Transverse colon (tissue), 4 donors: ENCODE data around the gene DNAAF8. TPM values are rescaled to one million over a fixed set of nuclear protein-coding genes. Genes with fewer than 3 reads are reported as not detected.
"Not testable (repeated sequence)": the region's sequence is repeated elsewhere in the genome, so short reads cannot be mapped to it uniquely, and the experiment has no call there.

Experiments used
- DNase-seq: peaks from one replicate; pipeline ENCODE4 v3.0.0-alpha.2; 2019
- H3K27ac ChIP-seq, 4 donors: fragments of 200-600 bp; sonication (generic); 2 replicates each; pipeline ENCODE4 v1.5.1; 2016 to 2018; ENCODE audit warnings: inconsistent platforms in 4 of 4
- H3K27me3 ChIP-seq: fragments of 200-600 bp; sonication (generic); 2 replicates; pipeline ENCODE4 v1.5.1; 2017; ENCODE audit warnings: inconsistent platforms
- H3K36me3 ChIP-seq, 4 donors: fragments of 200-600 bp; sonication (generic); 2 replicates each; pipeline ENCODE4 v1.5.1; 2017 to 2019; ENCODE audit warnings: inconsistent platforms in 4 of 4
- H3K4me1 ChIP-seq, 4 donors: fragments of 200-600 bp; sonication (generic); 2 replicates each; pipeline ENCODE4 v1.5.1; 2017 to 2020; ENCODE audit warnings: inconsistent platforms in 4 of 4
- H3K4me3 ChIP-seq, 4 donors: fragments of 200-600 bp; sonication (generic); 1 replicate in 1 of 4; 2 replicates in 3 of 4; pipeline versions ENCODE4 v1.5.1 to v1.6.1; 2017 to 2019; ENCODE audit warnings: inconsistent platforms in 4 of 4
- H3K9me3 ChIP-seq, 2 donors: fragments of 200-600 bp; sonication (generic); 2 replicates each; pipeline ENCODE4 v1.5.1; 2017 to 2019; ENCODE audit warnings: inconsistent platforms in 2 of 2
- EP300 ChIP-seq: sonication (generic); formaldehyde crosslinking; IDR thresholded peaks from one replicate; pipeline ENCODE4 v1.6.1; 2017; ENCODE audit warnings: antibody characterized with exemption, low read depth
- POLR2A ChIP-seq: fragments of 450-650 bp; IDR thresholded peaks from one replicate; pipeline ENCODE4 v1.6.1; 2016; ENCODE audit warnings: antibody characterized with exemption, mild to moderate bottlenecking, moderate library complexity
- POLR2AphosphoS5 ChIP-seq, 3 donors: sonication (generic); formaldehyde crosslinking; IDR thresholded peaks; one replicate each; pipeline ENCODE4 v1.6.1; 2016; ENCODE audit warnings: antibody characterized with exemption in 3 of 3
- WGBS, 2 donors: methylation state at CpG; one replicate each; pipeline ENCODE4 v1.1.5; 2018; ENCODE audit warnings: low coverage in 1 of 2; 5-methylcytosine and 5-hydroxymethylcytosine counted together
- in situ Hi-C, 4 donors: fragments of 200-750 bp; cut with MboI; loops; one replicate each; pipeline versions ENCODE4 v1.15.0 to v1.15.1; 2017; ENCODE audit warnings: low sequenced_read_pairs in 3 of 4, low pct_ligation_motif_present in 1 of 4, low pct_unique_long_range_greater_than_20kb in 1 of 4
- intact Hi-C: fragments of 100-400 bp; cut with DNase I; formaldehyde crosslinking; loops from one replicate; pipeline ENCODE4 v1.15.1; 2023; ENCODE audit warnings: low total_unique reads
- total RNA-seq, 4 donors: library from RNA; depleted of rRNA; stranded (reverse); fragments of >200 nt; gene quantifications; one replicate each; pipeline ENCODE4 v1.1.0, GENCODE V29; 2016
- TF ChIP-seq, protein P1 (sequence below), 5 experiments: fragments of 200-600 bp in 3 of 5; fragments of 450-650 bp in 2 of 5; sonication (generic) in 3 of 5; IDR thresholded peaks; 1 replicate in 2 of 5; 2 replicates in 3 of 5; pipeline ENCODE4 v1.5.1; 2016 to 2017; ENCODE audit warnings: antibody characterized with exemption in 5 of 5, inconsistent platforms in 3 of 5, mild to moderate bottlenecking in 2 of 5, moderate library complexity in 1 of 5

Gene DNAAF8
- total RNA-seq, 4 donors from 2014 or later = 0.55 to 2.9 (median 0.60) TPM; not detected in 1

DNA sequence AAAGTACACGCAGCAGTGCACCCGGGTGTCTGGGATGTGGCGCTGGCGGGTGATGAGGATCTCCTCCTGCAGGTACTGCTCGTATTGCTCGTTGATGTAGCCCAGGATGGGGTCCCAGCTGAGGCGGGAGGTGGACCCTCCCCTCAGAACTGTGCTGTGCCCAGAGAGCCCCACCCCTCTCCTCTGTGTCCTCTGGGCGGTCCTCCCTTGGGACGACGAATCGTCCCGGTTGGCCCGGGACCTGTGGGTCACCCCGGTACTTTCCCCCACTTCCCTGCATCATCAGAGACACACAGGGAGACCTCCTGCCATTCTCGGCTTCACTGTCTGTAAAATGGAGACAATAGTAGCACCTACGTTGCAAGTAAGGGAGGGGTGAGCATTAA is 49.6 kb downstream of the DNAAF8 start:
- TF ChIP-seq POLR2AphosphoS5 (IDR thresholded peaks at IDR 0.05) = no peak
- no peaks in the 10 kb centered on the region for H3K27me3 ChIP-seq
- no peak overlapping the region for H3K27ac ChIP-seq
- H3K4me1 ChIP-seq = peaks cover 0 to 7% (median 0%) of the 10 kb centered on the region in 4 donors
- in situ Hi-C loops = no loop called here
- intact Hi-C loops = no loop called here
- no peaks in the 10 kb centered on the region for H3K36me3 ChIP-seq
- no peak for DNase-seq
- 75% methylated on average over 16 of the region's 16 CpGs; no CpG with 5 or more reads in 1 of the 2 donors for WGBS, 2 donors
- H3K9me3 ChIP-seq = no peaks in the 10 kb centered on the region
- H3K4me3 ChIP-seq = no peak overlapping the region

DNA sequence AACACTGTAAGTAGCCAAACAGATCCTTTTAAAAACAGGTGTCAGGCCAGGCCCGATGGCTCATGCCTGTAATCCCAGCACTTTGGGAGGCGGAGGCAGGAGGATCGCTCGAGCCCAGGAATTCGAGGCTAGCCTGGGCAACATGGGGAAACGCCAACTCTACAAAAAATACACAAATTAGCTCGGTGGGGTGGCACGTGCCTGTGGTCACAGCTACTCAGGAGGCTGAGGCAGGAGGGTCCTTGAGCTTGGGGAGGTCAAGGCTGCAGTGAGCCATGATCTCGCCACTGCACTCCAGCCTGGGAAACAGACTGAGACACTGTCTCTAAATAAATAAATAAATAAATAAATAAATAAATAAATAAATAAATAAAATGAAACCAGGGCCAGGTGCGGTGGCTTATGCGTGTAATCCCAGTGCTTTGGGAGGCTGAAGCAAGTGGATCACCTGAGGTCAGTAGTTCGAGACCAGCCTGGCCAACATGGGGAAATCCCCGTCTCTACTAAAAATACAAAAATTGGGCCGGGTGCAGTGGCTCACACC is 50.2 kb downstream of the DNAAF8 start:
- DNase-seq, in situ Hi-C loops, H3K4me1 ChIP-seq, H3K27me3 ChIP-seq, intact Hi-C loops, H3K4me3 ChIP-seq, H3K36me3 ChIP-seq, H3K27ac ChIP-seq, H3K9me3 ChIP-seq: not testable (repeated sequence)
- WGBS, 2 donors = 86 to 96% methylated on average over 6 to 14 of the region's 14 CpGs

DNA sequence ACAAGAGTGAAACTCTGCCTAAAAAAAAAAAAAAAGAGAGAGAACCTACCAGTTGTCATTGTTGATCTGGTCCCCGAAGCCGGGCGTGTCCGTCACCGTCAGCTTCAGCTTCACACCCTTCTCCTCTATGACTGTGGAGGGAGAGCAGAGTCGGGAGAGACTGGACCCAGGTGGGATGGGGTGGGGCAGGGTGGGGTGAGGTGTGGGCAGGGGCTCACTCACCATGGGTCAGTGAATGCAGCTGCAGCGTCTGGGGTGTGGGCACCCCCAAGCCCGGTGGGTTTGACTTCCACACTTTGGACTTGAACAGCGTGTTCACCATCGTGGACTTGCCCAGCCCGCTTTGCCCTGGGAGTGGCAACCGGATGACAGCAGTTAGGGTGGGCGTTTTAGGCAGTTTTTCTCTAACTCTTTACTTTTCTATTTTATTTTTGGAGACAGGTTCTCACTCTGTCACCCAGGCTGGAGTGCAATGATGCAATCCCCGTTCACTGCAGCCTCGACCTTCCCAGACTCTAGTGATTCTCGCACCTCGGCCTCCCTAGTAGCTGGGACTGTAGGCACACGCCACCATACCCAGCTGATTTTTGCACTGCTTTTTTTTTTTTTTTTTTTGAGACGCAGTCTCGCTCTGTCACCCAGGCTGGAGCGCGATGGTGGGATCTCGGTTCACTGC is 51.6 kb downstream of the DNAAF8 start:
- Histone ChIP-seq H3K27me3 (no peaks in the 10 kb centered on the region), H3K27ac (no peak overlapping the region), H3K4me1 (peaks cover 0 to 7% (median 0%) of the 10 kb centered on the region in 4 donors), H3K9me3 (no peaks in the 10 kb centered on the region), H3K36me3 (no peaks in the 10 kb centered on the region), H3K4me3 (no peak overlapping the region)
- no peak for TF ChIP-seq EP300
- TF ChIP-seq, protein P1, sequence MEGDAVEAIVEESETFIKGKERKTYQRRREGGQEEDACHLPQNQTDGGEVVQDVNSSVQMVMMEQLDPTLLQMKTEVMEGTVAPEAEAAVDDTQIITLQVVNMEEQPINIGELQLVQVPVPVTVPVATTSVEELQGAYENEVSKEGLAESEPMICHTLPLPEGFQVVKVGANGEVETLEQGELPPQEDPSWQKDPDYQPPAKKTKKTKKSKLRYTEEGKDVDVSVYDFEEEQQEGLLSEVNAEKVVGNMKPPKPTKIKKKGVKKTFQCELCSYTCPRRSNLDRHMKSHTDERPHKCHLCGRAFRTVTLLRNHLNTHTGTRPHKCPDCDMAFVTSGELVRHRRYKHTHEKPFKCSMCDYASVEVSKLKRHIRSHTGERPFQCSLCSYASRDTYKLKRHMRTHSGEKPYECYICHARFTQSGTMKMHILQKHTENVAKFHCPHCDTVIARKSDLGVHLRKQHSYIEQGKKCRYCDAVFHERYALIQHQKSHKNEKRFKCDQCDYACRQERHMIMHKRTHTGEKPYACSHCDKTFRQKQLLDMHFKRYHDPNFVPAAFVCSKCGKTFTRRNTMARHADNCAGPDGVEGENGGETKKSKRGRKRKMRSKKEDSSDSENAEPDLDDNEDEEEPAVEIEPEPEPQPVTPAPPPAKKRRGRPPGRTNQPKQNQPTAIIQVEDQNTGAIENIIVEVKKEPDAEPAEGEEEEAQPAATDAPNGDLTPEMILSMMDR (IDR thresholded peaks at IDR 0.05) = no peak
- TF ChIP-seq POLR2A = no peak
- no peak for TF ChIP-seq POLR2AphosphoS5 (IDR thresholded peaks at IDR 0.05)
- in situ Hi-C loops (no loop called here), intact Hi-C loops (no loop called here)
- DNase-seq = no peak
- WGBS, 2 donors = 68 to 98% methylated on average over 5 to 23 of the region's 23 CpGs

DNA sequence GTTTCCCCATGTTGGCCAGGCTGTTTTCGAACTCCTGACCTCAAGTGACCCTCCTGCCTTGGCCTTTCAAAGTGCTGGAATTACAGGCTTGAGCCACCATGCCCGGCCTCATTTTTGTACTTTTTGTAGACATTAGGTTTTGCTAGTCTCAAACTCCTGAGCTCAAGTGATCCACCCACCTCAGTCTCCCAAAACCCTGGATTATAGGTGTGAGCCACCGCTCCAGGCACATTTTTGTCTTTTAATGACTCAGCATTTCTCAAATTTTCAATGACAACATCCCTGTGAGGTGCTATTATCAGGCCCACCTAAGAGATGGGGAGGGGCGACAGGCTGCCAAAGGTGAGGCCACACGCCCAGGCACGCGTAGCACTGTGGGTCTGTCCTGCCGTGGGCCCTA is 52.7 kb downstream of the DNAAF8 start:
- no peak for DNase-seq
- no peaks in the 10 kb centered on the region for H3K9me3 ChIP-seq
- in situ Hi-C loops = no loop called here
- no peaks in the 10 kb centered on the region for H3K27me3 ChIP-seq
- 93 to 100% methylated on average over 1 to 8 of the region's 8 CpGs for WGBS, 2 donors
- H3K4me3 ChIP-seq = no peak overlapping the region
- H3K36me3 ChIP-seq = no peaks in the 10 kb centered on the region
- intact Hi-C loops = no loop called here
- peaks cover 0 to 7% (median 0%) of the 10 kb centered on the region in 4 donors for H3K4me1 ChIP-seq
- H3K27ac ChIP-seq = no peak overlapping the region
- TF ChIP-seq POLR2AphosphoS5 (IDR thresholded peaks at IDR 0.05) (no peak), EP300 (no peak), POLR2A (no peak)
- TF ChIP-seq, protein P1 (IDR thresholded peaks at IDR 0.05) = no peak

DNA sequence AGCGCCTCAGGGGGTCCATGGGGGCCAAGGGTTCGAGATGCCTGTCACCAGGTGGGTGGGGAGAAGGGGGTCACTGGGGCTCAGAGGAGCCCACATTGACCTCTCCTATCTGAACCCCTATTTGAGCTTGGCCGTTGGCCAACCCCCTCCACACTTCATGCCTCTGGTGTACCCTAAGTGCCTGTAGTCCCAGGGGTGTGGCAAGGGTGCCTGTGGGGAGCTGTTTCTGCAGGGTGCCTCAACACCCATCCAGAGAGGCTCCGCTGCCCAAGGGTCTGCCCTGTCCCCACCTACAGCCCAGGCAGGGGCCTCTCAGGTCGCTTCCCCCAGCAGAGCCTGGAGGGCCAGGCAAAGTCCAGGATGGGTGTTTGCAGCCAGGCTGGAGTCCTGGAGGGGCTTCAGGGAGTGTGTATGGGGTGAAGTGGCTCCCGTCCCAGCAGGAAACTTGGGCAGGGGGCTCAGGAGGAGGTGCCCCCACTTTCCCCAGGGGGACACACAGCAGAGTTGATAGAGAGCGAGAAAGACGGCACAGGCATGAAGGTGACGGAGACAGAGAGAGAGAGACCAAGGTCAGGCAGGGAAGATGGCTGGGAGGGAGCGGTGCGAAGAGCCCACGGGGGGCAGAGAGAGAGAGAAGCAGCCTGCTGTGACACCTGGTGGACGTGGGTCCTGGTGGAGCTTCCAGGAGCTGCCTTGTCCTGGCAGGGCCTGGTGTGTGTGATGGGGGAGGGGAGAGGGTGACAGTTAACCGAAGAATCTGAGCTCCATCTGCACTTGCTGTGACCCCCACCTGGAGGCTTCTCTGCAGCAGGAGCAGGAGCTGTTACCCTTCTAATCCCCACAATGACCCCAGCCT is 53.5 kb downstream of the DNAAF8 start, which contains the start of gene SEPTIN12:
Gene SEPTIN12 (minus strand): TSS at position 719 of the 856 bp plus-strand sequence. CDS start 700 bp downstream, at position 19.
- in situ Hi-C loops (no loop called here), intact Hi-C loops (no loop called here)
- no peaks in the 10 kb centered on the region for H3K27me3 ChIP-seq
- no peaks in the 10 kb centered on the region for H3K9me3 ChIP-seq
- no peak for DNase-seq
- H3K36me3 ChIP-seq = no peaks in the 10 kb centered on the region
- H3K27ac ChIP-seq = no peak within 1 kb of the TSS
- 77 to 82% methylated on average over 6 to 14 of the region's 14 CpGs for WGBS, 2 donors
- H3K4me3 ChIP-seq = no peak within 1 kb of the TSS
- TF ChIP-seq POLR2A (no peak), EP300 (no peak), POLR2AphosphoS5 (IDR thresholded peaks at IDR 0.05) (no peak)
- TF ChIP-seq, protein P1 (IDR thresholded peaks at IDR 0.05) = no peak
- H3K4me1 ChIP-seq = peaks cover 0 to 7% (median 0%) of the 10 kb centered on the region in 4 donors
